Endothelial cell of umbilical vein (primary cell): ENCODE data around the gene ACSS1.
"Not testable (repeated sequence)": the region's sequence is repeated elsewhere in the genome, so short reads cannot be mapped to it uniquely, and the experiment has no call there.

Source experiments
- EZH2 ChIP-seq: IDR thresholded peaks from 2 replicates; pipeline ENCODE4 v1.6.1; 2012; ENCODE audit warnings: borderline replicate concordance, low read depth, mild to moderate bottlenecking, moderate library complexity, low read length, inconsistent platforms; ENCODE audit not compliant: severe bottlenecking
- FOS ChIP-seq: IDR thresholded peaks from 2 replicates; pipeline ENCODE4 v1.6.1; 2011; ENCODE audit warnings: mild to moderate bottlenecking, low read length, moderate library complexity, borderline replicate concordance; ENCODE audit not compliant: insufficient read depth
- GATA2 ChIP-seq: IDR thresholded peaks from 2 replicates; pipeline ENCODE4 v1.7.0; 2011; ENCODE audit warnings: low read depth, mild to moderate bottlenecking, moderate library complexity, mixed read lengths, low read length; ENCODE audit not compliant: insufficient read length, insufficient read depth
- JUN ChIP-seq: IDR thresholded peaks from 2 replicates; pipeline ENCODE4 v1.6.1; 2011; ENCODE audit warnings: borderline replicate concordance, low read depth; ENCODE audit not compliant: insufficient read length, insufficient read depth
- POLR2A ChIP-seq: IDR thresholded peaks from 2 replicates; pipeline ENCODE4 v1.6.1; 2012; ENCODE audit warnings: low read depth, mild to moderate bottlenecking, control low read depth, low read length
- POLR2AphosphoS5 ChIP-seq: IDR thresholded peaks from 2 replicates; pipeline ENCODE4 v1.6.1; 2012; ENCODE audit warnings: low read depth, mild to moderate bottlenecking, control low read depth, low read length, moderate library complexity; ENCODE audit not compliant: insufficient read depth
- TF ChIP-seq, protein P1 (sequence below), 2 donors: IDR thresholded peaks; 1 replicate in 1 of 2; 2 replicates in 1 of 2; pipeline ENCODE4 v1.5.1; 2011; ENCODE audit warnings: low read length in 2 of 2, mild to moderate bottlenecking in 2 of 2, moderate library complexity in 2 of 2, control low read depth in 1 of 2, inconsistent platforms in 1 of 2, low read depth in 1 of 2; ENCODE audit not compliant: insufficient read depth in 1 of 2; ENCODE audit errors: extremely low read depth in 1 of 2

DNA sequence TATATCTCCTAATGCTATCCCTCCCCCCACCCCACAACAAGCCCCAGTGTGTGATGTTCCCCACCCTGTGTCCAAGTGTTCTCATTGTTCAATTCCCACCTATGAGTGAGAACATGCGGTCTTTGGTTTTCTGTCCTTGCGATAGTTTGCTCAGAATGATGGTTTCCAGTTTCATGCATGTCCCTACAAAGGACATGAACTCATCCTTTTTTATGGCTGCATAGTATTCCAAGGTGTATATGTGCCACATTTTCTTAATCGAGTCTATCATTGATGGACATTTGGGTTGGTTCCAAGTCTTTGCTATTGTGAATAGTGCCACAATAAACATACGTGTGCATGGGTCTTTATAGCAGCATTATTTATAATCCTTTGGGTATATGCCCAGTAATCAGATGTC is 56.6 kb downstream of the ACSS1 start:
- TF ChIP-seq, protein P1, sequence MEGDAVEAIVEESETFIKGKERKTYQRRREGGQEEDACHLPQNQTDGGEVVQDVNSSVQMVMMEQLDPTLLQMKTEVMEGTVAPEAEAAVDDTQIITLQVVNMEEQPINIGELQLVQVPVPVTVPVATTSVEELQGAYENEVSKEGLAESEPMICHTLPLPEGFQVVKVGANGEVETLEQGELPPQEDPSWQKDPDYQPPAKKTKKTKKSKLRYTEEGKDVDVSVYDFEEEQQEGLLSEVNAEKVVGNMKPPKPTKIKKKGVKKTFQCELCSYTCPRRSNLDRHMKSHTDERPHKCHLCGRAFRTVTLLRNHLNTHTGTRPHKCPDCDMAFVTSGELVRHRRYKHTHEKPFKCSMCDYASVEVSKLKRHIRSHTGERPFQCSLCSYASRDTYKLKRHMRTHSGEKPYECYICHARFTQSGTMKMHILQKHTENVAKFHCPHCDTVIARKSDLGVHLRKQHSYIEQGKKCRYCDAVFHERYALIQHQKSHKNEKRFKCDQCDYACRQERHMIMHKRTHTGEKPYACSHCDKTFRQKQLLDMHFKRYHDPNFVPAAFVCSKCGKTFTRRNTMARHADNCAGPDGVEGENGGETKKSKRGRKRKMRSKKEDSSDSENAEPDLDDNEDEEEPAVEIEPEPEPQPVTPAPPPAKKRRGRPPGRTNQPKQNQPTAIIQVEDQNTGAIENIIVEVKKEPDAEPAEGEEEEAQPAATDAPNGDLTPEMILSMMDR (IDR thresholded peaks at IDR 0.05; ENCODE audit: extremely low read depth in 1 of 2, insufficient read depth in 1 of 2, low read depth in 1 of 2, low read length in 2 of 2): not testable (repeated sequence)
- TF ChIP-seq FOS, POLR2AphosphoS5, EZH2, JUN, POLR2A, GATA2: not testable (repeated sequence)
